Measurements from ENCODE around the gene MAPK11. TPM values are rescaled to one million over a fixed set of nuclear protein-coding genes. Genes with fewer than 3 reads are reported as not detected.
"Not testable (repeated sequence)": the region's sequence is repeated elsewhere in the genome, so short reads cannot be mapped to it uniquely, and the experiment has no call there.

The MAPK11 gene
- total and polyA plus RNA-seq, 9 donors, result 0.92 to 31.6 (median 12.0) TPM

DNA sequence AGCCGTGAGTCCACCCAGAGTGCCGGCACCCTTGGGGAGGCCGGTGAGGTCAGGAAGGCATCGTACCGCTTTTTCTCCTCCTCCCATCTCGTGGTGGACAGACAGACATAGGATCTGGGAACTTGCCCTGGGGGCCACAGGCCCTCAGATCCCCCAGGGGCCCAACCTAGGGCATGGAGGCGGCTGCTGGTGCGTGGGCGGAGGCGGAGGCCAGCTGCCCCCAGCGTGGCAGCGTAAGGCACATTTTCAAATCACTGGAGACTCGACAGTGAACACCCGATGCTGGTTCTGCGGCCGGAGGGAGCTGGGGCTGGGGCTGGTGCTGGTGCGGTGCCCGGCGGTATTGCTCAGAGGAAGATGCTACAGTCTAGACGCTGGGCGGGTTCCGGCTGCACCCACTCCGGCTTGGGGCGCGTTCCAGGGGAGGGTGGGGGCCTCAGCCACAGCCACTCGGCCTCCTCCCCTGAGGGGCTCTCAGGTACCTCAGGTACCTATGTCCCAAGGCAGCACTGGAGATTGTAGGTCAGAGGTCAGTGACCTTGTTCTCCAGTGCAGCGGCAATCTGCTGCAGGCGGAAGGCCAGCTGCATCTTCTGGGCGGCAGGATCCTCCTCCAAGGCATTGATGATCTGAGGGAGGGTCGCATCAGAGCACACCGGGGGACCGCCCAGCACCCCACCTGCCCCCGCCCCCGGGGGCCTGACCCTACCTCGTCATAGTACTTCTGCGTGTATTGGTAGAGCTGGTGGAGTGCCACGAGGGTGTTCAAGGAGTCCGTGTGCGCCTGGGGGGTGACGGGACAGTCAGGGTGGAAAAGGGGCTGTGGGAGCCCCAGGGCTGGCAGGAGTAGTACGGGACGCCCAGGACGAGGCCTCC lies 5.2 kb upstream of the MAPK11 start:
- H3K27ac ChIP-seq, result no peak overlapping the region
- no peak overlapping the region for H3K4me3 ChIP-seq
- no peaks in the 10 kb centered on the region for H3K27me3 ChIP-seq
- H3K36me3 ChIP-seq, result peaks cover 4% of the 10 kb centered on the region
- DNase-seq, result no peak
- no peaks in the 10 kb centered on the region for H3K9me3 ChIP-seq
- 72 to 77% (median 73%) methylated on average over 27 to 43 of the region's 43 CpGs for WGBS, 3 donors
- H3K4me1 ChIP-seq (ENCODE audit: insufficient read depth), result peaks cover 8% of the 10 kb centered on the region
- intact Hi-C loops (cut with DNase I), result loop anchor here (2.0 to 5.0 kb wide), 3 partner anchors 51 to 67 kb away; partner anchors contain the start of genes DENND6B (in 4 of the 4) and PPP6R2 (in 1 of the 4)
- TF ChIP-seq POLR2A (IDR thresholded peaks at IDR 0.05) (no peak), EP300 (IDR thresholded peaks at IDR 0.05) (no peak)
- TF ChIP-seq, protein P1, sequence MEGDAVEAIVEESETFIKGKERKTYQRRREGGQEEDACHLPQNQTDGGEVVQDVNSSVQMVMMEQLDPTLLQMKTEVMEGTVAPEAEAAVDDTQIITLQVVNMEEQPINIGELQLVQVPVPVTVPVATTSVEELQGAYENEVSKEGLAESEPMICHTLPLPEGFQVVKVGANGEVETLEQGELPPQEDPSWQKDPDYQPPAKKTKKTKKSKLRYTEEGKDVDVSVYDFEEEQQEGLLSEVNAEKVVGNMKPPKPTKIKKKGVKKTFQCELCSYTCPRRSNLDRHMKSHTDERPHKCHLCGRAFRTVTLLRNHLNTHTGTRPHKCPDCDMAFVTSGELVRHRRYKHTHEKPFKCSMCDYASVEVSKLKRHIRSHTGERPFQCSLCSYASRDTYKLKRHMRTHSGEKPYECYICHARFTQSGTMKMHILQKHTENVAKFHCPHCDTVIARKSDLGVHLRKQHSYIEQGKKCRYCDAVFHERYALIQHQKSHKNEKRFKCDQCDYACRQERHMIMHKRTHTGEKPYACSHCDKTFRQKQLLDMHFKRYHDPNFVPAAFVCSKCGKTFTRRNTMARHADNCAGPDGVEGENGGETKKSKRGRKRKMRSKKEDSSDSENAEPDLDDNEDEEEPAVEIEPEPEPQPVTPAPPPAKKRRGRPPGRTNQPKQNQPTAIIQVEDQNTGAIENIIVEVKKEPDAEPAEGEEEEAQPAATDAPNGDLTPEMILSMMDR (IDR thresholded peaks at IDR 0.05), result no peak

DNA sequence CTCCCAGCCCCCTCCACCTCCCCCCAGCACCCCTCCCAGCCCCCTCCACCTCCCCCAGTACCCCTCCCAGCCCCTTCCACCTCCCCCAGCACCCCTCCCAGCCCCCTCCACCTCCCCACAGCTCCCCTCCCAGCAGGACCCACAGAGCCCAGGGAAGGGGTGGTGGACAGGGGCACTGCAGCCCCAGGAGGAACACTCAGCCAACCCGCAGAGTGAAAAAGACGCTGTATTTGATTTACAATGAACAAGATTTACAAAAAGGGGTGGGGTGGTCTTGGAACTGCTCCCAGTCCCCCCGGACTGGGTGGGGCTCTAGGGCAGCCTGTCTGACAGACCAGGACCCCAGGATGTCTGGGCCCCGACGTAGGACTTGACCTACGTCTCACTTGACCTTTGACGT lies 4.6 kb upstream of the MAPK11 start:
- H3K4me1 ChIP-seq (ENCODE audit: insufficient read depth), result peaks cover 8% of the 10 kb centered on the region
- WGBS, 3 donors, result 55 to 63% (median 60%) methylated on average over 7 of the region's 7 CpGs
- H3K36me3 ChIP-seq, result peaks cover 4% of the 10 kb centered on the region
- no peak for TF ChIP-seq EP300 (IDR thresholded peaks at IDR 0.05)
- TF ChIP-seq POLR2A (IDR thresholded peaks at IDR 0.05), result no peak
- TF ChIP-seq, protein P1 (IDR thresholded peaks at IDR 0.05), result no peak
- H3K9me3 ChIP-seq, result no peaks in the 10 kb centered on the region
- intact Hi-C loops (cut with DNase I), result loop anchor here (2.0 to 5.0 kb wide), 3 partner anchors 52 to 68 kb away; partner anchors contain the start of genes DENND6B (in 4 of the 4) and PPP6R2 (in 1 of the 4)
- no peak for DNase-seq
- no peak overlapping the region for H3K27ac ChIP-seq
- no peaks in the 10 kb centered on the region for H3K27me3 ChIP-seq
- H3K4me3 ChIP-seq, result no peak overlapping the region

DNA sequence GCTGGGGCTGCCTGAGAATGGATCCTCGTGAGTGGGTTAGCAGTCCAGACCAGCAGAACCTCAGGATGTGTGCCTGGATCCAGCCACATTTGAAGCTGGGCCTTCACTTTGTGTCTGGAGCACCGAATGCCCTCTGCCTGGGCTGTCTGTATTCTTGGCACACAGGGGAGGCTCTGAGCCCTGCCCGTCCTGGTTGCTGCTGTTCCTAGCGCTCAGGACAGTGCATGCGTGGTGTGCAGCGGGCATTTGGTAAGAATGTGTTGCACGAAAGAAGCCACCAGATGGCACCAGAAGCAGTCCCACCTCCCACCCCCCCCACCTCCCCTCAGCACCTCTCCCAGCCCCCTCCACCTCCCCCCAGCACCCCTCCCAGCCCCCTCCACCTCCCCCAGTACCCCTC lies 4.1 kb upstream of the MAPK11 start:
- no peaks in the 10 kb centered on the region for H3K9me3 ChIP-seq
- H3K27ac ChIP-seq, result no peak overlapping the region
- H3K4me1 ChIP-seq (ENCODE audit: insufficient read depth), result peaks cover 13% of the 10 kb centered on the region
- 33 to 54% (median 49%) methylated on average over 6 to 7 of the region's 7 CpGs for WGBS, 3 donors
- no peak overlapping the region for H3K4me3 ChIP-seq
- H3K36me3 ChIP-seq, result peaks cover 4% of the 10 kb centered on the region
- intact Hi-C loops (cut with DNase I), result loop anchor here in 1 of 4 donors (2.0 kb wide), 1 partner anchor 52 kb away; the partner anchor contains the start of gene DENND6B
- H3K27me3 ChIP-seq, result no peaks in the 10 kb centered on the region
- TF ChIP-seq EP300 (IDR thresholded peaks at IDR 0.05), result no peak
- TF ChIP-seq, protein P1 (IDR thresholded peaks at IDR 0.05), result no peak
- no peak for TF ChIP-seq POLR2A (IDR thresholded peaks at IDR 0.05)
- peak in 3 of 5 donors; percentile 56 to 71 (median 68) for DNase-seq

DNA sequence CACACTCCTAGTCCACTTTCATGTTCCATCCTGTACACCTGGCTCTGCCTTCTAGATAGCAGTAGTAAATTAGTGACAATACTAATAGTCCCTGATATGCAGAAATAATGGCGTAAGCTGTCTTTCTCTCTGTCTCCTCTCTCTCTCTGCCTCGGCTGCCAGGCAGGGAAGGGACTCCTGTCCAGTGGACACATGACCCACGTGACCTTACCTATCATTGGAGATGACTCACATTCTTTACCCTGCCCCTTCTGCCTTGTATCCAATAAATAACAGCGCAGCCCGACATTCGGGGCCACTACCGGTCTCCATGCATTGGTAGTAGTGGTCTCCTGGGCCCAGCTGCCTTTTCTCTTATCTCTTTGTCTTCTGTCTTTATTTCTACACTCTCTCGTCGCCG lies 3.6 kb upstream of the MAPK11 start:
- not testable (repeated sequence) for H3K4me3 ChIP-seq, DNase-seq, H3K36me3 ChIP-seq, H3K9me3 ChIP-seq, H3K27ac ChIP-seq, H3K27me3 ChIP-seq
- intact Hi-C loops (cut with DNase I), result loop anchor here in 1 of 4 donors (2.0 kb wide), 1 partner anchor 53 kb away; the partner anchor contains the start of gene DENND6B
- WGBS, 3 donors, result 71 to 73% (median 73%) methylated on average over 10 of the region's 10 CpGs
- H3K4me1 ChIP-seq (ENCODE audit: insufficient read depth), result peaks cover 15% of the 10 kb centered on the region

DNA sequence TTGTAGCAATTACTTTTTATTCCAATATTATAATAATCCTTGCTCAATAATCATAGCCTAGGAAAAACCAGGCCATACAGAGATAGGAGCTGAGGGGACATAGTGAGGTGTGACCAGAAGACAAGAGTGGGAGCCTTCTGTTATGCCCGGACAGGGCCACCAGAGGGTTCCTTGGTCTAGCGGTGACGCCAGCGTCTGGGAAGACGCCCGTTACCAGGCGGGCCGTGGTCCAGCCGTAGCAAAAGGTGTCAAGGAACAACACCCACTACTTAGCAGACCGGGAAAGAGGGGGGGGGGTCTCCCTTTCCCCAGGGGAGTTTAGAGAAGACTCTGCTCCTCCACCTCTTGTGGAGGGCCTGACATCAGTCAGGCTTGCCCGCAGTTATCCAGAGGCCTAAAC lies 3.2 kb upstream of the MAPK11 start:
- peaks cover 18% of the 10 kb centered on the region for H3K4me1 ChIP-seq (ENCODE audit: insufficient read depth)
- WGBS, 3 donors, result 63 to 70% (median 68%) methylated on average over 6 to 11 of the region's 11 CpGs

More for the DNA sequence above, 3.2 kb upstream of the MAPK11 start:
- DNase-seq; H3K27ac ChIP-seq; intact Hi-C loops (cut with DNase I); H3K9me3 ChIP-seq; H3K4me3 ChIP-seq; H3K36me3 ChIP-seq; H3K27me3 ChIP-seq: not testable (repeated sequence)

All from ovary (tissue), 9 donors.